Activated naive CD8-positive, alpha-beta T cell treated with anti-CD3 and anti-CD28 coated beads for 36 hours (primary cell): ENCODE results near the gene AIG1. TPM values are rescaled to one million over a fixed set of nuclear protein-coding genes. Genes with fewer than 3 reads are reported as not detected.

ENCODE experiments used
- DNase-seq: peaks from one replicate; pipeline ENCODE4 v3.0.0; 2021
- H3K27ac Mint-ChIP-seq: one replicate; pipeline ENCODE4 v1.8.0; 2022; ENCODE audit warnings: mild to moderate bottlenecking, moderate library complexity, mixed read lengths
- H3K27me3 Mint-ChIP-seq: one replicate; pipeline ENCODE4 v1.8.0; 2022; ENCODE audit warnings: mild to moderate bottlenecking, mixed read lengths
- H3K36me3 Mint-ChIP-seq: one replicate; pipeline ENCODE4 v1.8.0; 2021; ENCODE audit warnings: mild to moderate bottlenecking, mixed read lengths
- H3K4me1 Mint-ChIP-seq: one replicate; pipeline ENCODE4 v1.8.0; 2021; ENCODE audit warnings: mixed read lengths
- H3K4me3 Mint-ChIP-seq: one replicate; pipeline ENCODE4 v1.8.0; 2022; ENCODE audit warnings: mild to moderate bottlenecking, moderate library complexity, mixed read lengths
- H3K9me3 Mint-ChIP-seq: one replicate; pipeline ENCODE4 v1.8.0; 2022; ENCODE audit warnings: mixed read lengths
- total RNA-seq, 2 experiments: library from RNA; stranded (reverse); gene quantifications; one replicate each; pipeline ENCODE4 v1.2.3, GENCODE V29; 2021

The AIG1 gene
- total RNA-seq, 2 experiments from 2014 or later: 19.8 to 20.1 TPM

- no peak for DNase-seq
- H3K4me1 Mint-ChIP-seq: peaks cover 9% of the 10 kb centered on the region
- H3K27ac Mint-ChIP-seq: no peak overlapping the region
- no peaks in the 10 kb centered on the region for H3K9me3 Mint-ChIP-seq
- no peaks in the 10 kb centered on the region for H3K36me3 Mint-ChIP-seq
- H3K4me3 Mint-ChIP-seq: no peak overlapping the region
- H3K27me3 Mint-ChIP-seq: peaks cover 3% of the 10 kb centered on the region
These were observed 307.7 kb downstream of the AIG1 start for GRCh38 chr6:143368426-143368825.

- H3K36me3 Mint-ChIP-seq: no peaks in the 10 kb centered on the region
- H3K27ac Mint-ChIP-seq: no peak overlapping the region
- H3K4me3 Mint-ChIP-seq: no peak overlapping the region
- peaks cover 3% of the 10 kb centered on the region for H3K27me3 Mint-ChIP-seq
- no peak for DNase-seq
- H3K4me1 Mint-ChIP-seq: peaks cover 9% of the 10 kb centered on the region
- H3K9me3 Mint-ChIP-seq: no peaks in the 10 kb centered on the region
These were observed 309.3 kb downstream of the AIG1 start for GRCh38 chr6:143369971-143370370.

GRCh38 chr6:143370812-143371370, 310.2 kb downstream of the AIG1 start:
- H3K27ac Mint-ChIP-seq: no peak overlapping the region
- no peak for DNase-seq
- H3K36me3 Mint-ChIP-seq: no peaks in the 10 kb centered on the region
- H3K4me1 Mint-ChIP-seq: peaks cover 9% of the 10 kb centered on the region
- H3K9me3 Mint-ChIP-seq: no peaks in the 10 kb centered on the region
- H3K4me3 Mint-ChIP-seq: no peak overlapping the region
- peaks cover 8% of the 10 kb centered on the region for H3K27me3 Mint-ChIP-seq

GRCh38 chr6:143372199-143372882, 311.7 kb downstream of the AIG1 start:
- no peak overlapping the region for H3K4me3 Mint-ChIP-seq
- H3K4me1 Mint-ChIP-seq: peaks cover 7% of the 10 kb centered on the region
- peaks cover 8% of the 10 kb centered on the region for H3K27me3 Mint-ChIP-seq
- DNase-seq: no peak
- H3K36me3 Mint-ChIP-seq: no peaks in the 10 kb centered on the region
- H3K9me3 Mint-ChIP-seq: no peaks in the 10 kb centered on the region
- H3K27ac Mint-ChIP-seq: no peak overlapping the region

GRCh38 chr6:143374014-143374413, 313.3 kb downstream of the AIG1 start:
- Mint-ChIP-seq H3K27ac (no peak overlapping the region), H3K4me3 (no peak overlapping the region), H3K4me1 (no peaks in the 10 kb centered on the region), H3K36me3 (no peaks in the 10 kb centered on the region), H3K9me3 (peaks cover 5% of the 10 kb centered on the region), H3K27me3 (peaks cover 8% of the 10 kb centered on the region)
- no peak for DNase-seq

- no peaks in the 10 kb centered on the region for H3K4me1 Mint-ChIP-seq
- H3K4me3 Mint-ChIP-seq: no peak overlapping the region
- peaks cover 11% of the 10 kb centered on the region for H3K27me3 Mint-ChIP-seq
- peaks cover 5% of the 10 kb centered on the region for H3K9me3 Mint-ChIP-seq
- H3K36me3 Mint-ChIP-seq: no peaks in the 10 kb centered on the region
- no peak overlapping the region for H3K27ac Mint-ChIP-seq
- DNase-seq: no peak
These were observed 314.4 kb downstream of the AIG1 start for GRCh38 chr6:143375022-143375585.

GRCh38 chr6:143376375-143376774, 315.7 kb downstream of the AIG1 start:
- Mint-ChIP-seq H3K9me3 (peaks cover 5% of the 10 kb centered on the region), H3K4me3 (no peak overlapping the region), H3K36me3 (no peaks in the 10 kb centered on the region), H3K27me3 (peaks cover 11% of the 10 kb centered on the region), H3K27ac (no peak overlapping the region), H3K4me1 (no peaks in the 10 kb centered on the region)
- no peak for DNase-seq

- Mint-ChIP-seq H3K4me1 (no peaks in the 10 kb centered on the region), H3K9me3 (peaks cover 5% of the 10 kb centered on the region), H3K27ac (no peak overlapping the region)
These were observed 316.2 kb downstream of the AIG1 start for GRCh38 chr6:143376861-143377260.

GRCh38 chr6:143385636-143386035, 324.9 kb downstream of the AIG1 start:
- H3K36me3 Mint-ChIP-seq: no peaks in the 10 kb centered on the region
- H3K4me3 Mint-ChIP-seq: no peak overlapping the region
- H3K9me3 Mint-ChIP-seq: no peaks in the 10 kb centered on the region
- no peak for DNase-seq
- no peaks in the 10 kb centered on the region for H3K4me1 Mint-ChIP-seq
- peaks cover 4% of the 10 kb centered on the region for H3K27me3 Mint-ChIP-seq
- H3K27ac Mint-ChIP-seq: no peak overlapping the region

More at GRCh38 chr6:143376861-143377260, 316.2 kb downstream of the AIG1 start:
- H3K27me3 Mint-ChIP-seq: peaks cover 15% of the 10 kb centered on the region
- H3K36me3 Mint-ChIP-seq: no peaks in the 10 kb centered on the region
- DNase-seq: no peak
- no peak overlapping the region for H3K4me3 Mint-ChIP-seq

GRCh38 chr6:143390278-143390677, 329.6 kb downstream of the AIG1 start:
- Mint-ChIP-seq H3K9me3 (no peaks in the 10 kb centered on the region), H3K27me3 (no peaks in the 10 kb centered on the region), H3K4me1 (no peaks in the 10 kb centered on the region), H3K4me3 (no peak overlapping the region), H3K27ac (no peak overlapping the region), H3K36me3 (no peaks in the 10 kb centered on the region)
- no peak for DNase-seq

Other genes starting within 250 kb of the AIG1 start
- 10 to 100 TPM; 27.1 to 28.8 TPM for gene HIVEP2, start 115.7 kb upstream of the AIG1 start, total RNA-seq